HepG2 (cell line): ENCODE measurements around the gene ACSM3. TPM values are rescaled to one million over a fixed set of nuclear protein-coding genes. Genes with fewer than 3 reads are reported as not detected.

ENCODE experiments used
- ASH2L ChIP-seq: fragments of 300-600, 200-600 bp; sonication (generic); IDR thresholded peaks from 2 replicates; pipeline ENCODE4 v1.7.0; 2017; ENCODE audit warnings: low read depth, mild to moderate bottlenecking, moderate library complexity, mixed read lengths, low read length; ENCODE audit not compliant: insufficient read length
- BCL6 ChIP-seq: IDR thresholded peaks from 2 replicates; pipeline ENCODE4 v1.6.1; 2016; ENCODE audit warnings: missing genetic modification reagents, missing compliant biosample characterization
- DNMT3B ChIP-seq: conservative IDR thresholded peaks from 2 replicates; pipeline ENCODE4 v1.6.1; 2016; ENCODE audit warnings: missing biosample characterization, control low read depth
- ELF3 ChIP-seq: IDR thresholded peaks from 2 replicates; pipeline ENCODE4 v1.6.1; 2016; ENCODE audit warnings: missing genetic modification reagents, missing compliant biosample characterization
- GABPA ChIP-seq, 2 experiments: IDR thresholded peaks; 2 replicates each; pipeline ENCODE4 v1.6.1; 2011 to 2016; ENCODE audit warnings: low read depth in 2 of 2, low read length in 1 of 2, missing biosample characterization in 1 of 2, missing genetic modification characterization in 1 of 2
- KDM1A ChIP-seq: IDR thresholded peaks from 2 replicates; pipeline ENCODE4 v1.6.1; 2016; ENCODE audit warnings: missing compliant biosample characterization
- MED1 ChIP-seq: sonication (generic); formaldehyde crosslinking; IDR thresholded peaks from 2 replicates; pipeline ENCODE4 v1.4.0; 2020; ENCODE audit warnings: missing genetic modification reagents
- MIXL1 ChIP-seq: IDR thresholded peaks from 2 replicates; pipeline ENCODE4 v1.6.1; 2016
- POLR2AphosphoS5 ChIP-seq: IDR thresholded peaks from 2 replicates; pipeline ENCODE4 v1.6.1; 2012; ENCODE audit warnings: low read depth, low read length
- TEAD3 ChIP-seq: optimal IDR thresholded peaks from 2 replicates; pipeline ENCODE3; 2016; ENCODE audit warnings: borderline replicate concordance
- ZFP1 ChIP-seq: IDR thresholded peaks from 2 replicates; pipeline ENCODE4 v1.6.1; 2016
- ZKSCAN5 ChIP-seq: sonication (generic); formaldehyde crosslinking; IDR thresholded peaks from 2 replicates; pipeline ENCODE4 v1.5.1; 2020; ENCODE audit warnings: mild to moderate bottlenecking, missing genetic modification reagents
- ZNF337 ChIP-seq: sonication (generic); formaldehyde crosslinking; IDR thresholded peaks from 2 replicates; pipeline ENCODE4 v1.5.1; 2020; ENCODE audit warnings: missing genetic modification reagents, low read depth, mild to moderate bottlenecking, borderline replicate concordance
- polyA plus RNA-seq, 8 experiments: library from polyadenylated mRNA; depleted of rRNA in 3 of 8; stranded (reverse) in 7 of 8; unstranded in 1 of 8; fragments of >200 nt; fragmentation: Illumina TruSeq in 4 of 8; extraction: Trizol in 4 of 8; gene quantifications; 2 replicates each; pipeline versions ENCODE4 v1.2.1 to v1.2.3, GENCODE V29; 2011 to 2016; ENCODE audit warnings: low read depth in 4 of 8, missing spikeins in 1 of 8, mixed read lengths in 1 of 8; ENCODE audit not compliant: insufficient read depth in 1 of 8
- total RNA-seq, 5 experiments: library from RNA; depleted of rRNA; stranded (reverse); fragments of >200 nt; fragmentation: Illumina TruSeq; extraction: Trizol; gene quantifications; 2 replicates each; pipeline ENCODE4 v1.2.3, GENCODE V29; 2016; ENCODE audit warnings: low read depth in 1 of 5
- TF ChIP-seq, protein P1 (sequence below): sonication (generic); formaldehyde crosslinking; IDR thresholded peaks from 2 replicates; pipeline ENCODE4 v1.4.0; 2020; ENCODE audit warnings: missing genetic modification reagents, borderline replicate concordance
- TF ChIP-seq, protein P2 (sequence below): sonication (generic); formaldehyde crosslinking; IDR thresholded peaks from 2 replicates; pipeline ENCODE4 v1.4.0; 2020; ENCODE audit warnings: missing genetic modification reagents
- TF ChIP-seq, protein P3 (sequence below): IDR thresholded peaks from 2 replicates; pipeline ENCODE4 v1.6.1; 2012; ENCODE audit warnings: inconsistent platforms
- TF ChIP-seq, protein P4 (sequence below): sonication (generic); formaldehyde crosslinking; IDR thresholded peaks from 2 replicates; pipeline ENCODE4 v1.4.0; 2020; ENCODE audit warnings: missing genetic modification reagents, borderline replicate concordance

Gene ACSM3
- total and polyA plus RNA-seq, 2 of the 13 experiments (the other 11 are each of a cell fraction or from before 2014, with no cell fraction given), result 74.0 to 108 TPM

DNA sequence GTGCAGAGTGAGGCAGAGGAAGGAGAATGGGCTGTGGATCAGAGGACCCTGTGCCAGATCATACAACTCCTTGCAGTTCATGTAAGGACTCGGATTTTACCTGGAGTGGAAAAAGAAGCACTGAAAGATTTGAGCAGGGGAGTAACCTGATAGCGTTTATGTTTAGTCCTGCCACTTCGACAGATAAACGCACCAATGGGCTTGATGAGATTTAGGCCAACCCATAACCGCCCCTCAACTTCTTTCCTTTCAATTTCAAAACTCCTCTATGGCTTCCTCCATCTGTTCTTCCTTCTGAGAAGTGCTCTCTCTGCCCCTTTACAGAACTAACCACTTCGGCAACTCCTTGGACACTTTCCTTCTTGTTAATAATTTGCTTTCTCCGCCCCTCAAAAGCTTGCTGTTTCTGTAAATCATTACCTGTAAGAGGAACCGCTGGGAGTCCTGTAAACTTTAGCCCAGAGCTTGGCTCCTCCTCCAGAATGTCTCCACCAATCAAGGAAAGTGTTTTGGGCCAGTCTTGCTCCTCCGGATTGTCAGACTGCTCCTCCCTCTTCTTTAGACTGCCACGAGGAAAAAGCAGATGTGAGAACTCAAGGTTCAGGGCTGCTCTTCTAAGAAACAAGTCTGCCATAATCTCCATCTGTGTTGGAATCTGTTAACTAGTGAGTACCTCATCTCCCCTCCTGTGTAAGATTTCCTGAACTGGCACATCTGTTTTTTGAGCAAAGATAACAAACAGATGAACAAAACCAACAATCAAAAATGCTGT lies at the start of gene ACSM3 (continued):
- TF ChIP-seq DNMT3B, result 0 out of 2 replicates have a peak, but pooled peaks have one; percentile 24
- 0 out of 2 replicates have a peak, but pooled peaks have one; percentile 19 for TF ChIP-seq ZKSCAN5 (CRISPR knock-in tag)
- peak; percentile 81; the same call in 1 of the 2 replicates for TF ChIP-seq ZNF337 (CRISPR knock-in tag)
- 0 out of 2 replicates have a peak, but pooled peaks have one; percentile 13 for TF ChIP-seq MIXL1 (CRISPR knock-in tag)
- peak; percentile 31; the same call in 1 of the 2 replicates for TF ChIP-seq ZFP1
- TF ChIP-seq, protein P1, sequence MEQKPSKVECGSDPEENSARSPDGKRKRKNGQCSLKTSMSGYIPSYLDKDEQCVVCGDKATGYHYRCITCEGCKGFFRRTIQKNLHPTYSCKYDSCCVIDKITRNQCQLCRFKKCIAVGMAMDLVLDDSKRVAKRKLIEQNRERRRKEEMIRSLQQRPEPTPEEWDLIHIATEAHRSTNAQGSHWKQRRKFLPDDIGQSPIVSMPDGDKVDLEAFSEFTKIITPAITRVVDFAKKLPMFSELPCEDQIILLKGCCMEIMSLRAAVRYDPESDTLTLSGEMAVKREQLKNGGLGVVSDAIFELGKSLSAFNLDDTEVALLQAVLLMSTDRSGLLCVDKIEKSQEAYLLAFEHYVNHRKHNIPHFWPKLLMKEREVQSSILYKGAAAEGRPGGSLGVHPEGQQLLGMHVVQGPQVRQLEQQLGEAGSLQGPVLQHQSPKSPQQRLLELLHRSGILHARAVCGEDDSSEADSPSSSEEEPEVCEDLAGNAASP, result 0 out of 2 replicates have a peak, but pooled peaks have one; percentile 11
- TF ChIP-seq, protein P2, sequence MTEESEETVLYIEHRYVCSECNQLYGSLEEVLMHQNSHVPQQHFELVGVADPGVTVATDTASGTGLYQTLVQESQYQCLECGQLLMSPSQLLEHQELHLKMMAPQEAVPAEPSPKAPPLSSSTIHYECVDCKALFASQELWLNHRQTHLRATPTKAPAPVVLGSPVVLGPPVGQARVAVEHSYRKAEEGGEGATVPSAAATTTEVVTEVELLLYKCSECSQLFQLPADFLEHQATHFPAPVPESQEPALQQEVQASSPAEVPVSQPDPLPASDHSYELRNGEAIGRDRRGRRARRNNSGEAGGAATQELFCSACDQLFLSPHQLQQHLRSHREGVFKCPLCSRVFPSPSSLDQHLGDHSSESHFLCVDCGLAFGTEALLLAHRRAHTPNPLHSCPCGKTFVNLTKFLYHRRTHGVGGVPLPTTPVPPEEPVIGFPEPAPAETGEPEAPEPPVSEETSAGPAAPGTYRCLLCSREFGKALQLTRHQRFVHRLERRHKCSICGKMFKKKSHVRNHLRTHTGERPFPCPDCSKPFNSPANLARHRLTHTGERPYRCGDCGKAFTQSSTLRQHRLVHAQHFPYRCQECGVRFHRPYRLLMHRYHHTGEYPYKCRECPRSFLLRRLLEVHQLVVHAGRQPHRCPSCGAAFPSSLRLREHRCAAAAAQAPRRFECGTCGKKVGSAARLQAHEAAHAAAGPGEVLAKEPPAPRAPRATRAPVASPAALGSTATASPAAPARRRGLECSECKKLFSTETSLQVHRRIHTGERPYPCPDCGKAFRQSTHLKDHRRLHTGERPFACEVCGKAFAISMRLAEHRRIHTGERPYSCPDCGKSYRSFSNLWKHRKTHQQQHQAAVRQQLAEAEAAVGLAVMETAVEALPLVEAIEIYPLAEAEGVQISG (CRISPR knock-in tag), result peak; percentile 27; the same call in 1 of the 2 replicates
- TF ChIP-seq KDM1A (CRISPR knock-in tag), result no peak
- no peak for TF ChIP-seq GABPA (IDR thresholded peaks at IDR 0.05; ENCODE audit: low read depth, low read length)
- no peak for TF ChIP-seq GABPA (CRISPR knock-in tag; IDR thresholded peaks at IDR 0.05; ENCODE audit: low read depth)
- peak; percentile 60 for TF ChIP-seq ASH2L
- 0 out of 2 replicates have a peak, but pooled peaks have one; percentile 19 for TF ChIP-seq MED1 (CRISPR knock-in tag)
- peak; percentile 84 for TF ChIP-seq POLR2AphosphoS5
- no peak for TF ChIP-seq BCL6 (CRISPR knock-in tag)
- TF ChIP-seq, protein P3, sequence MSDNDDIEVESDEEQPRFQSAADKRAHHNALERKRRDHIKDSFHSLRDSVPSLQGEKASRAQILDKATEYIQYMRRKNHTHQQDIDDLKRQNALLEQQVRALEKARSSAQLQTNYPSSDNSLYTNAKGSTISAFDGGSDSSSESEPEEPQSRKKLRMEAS, result peak; percentile 78
- peak; percentile 21 for TF ChIP-seq TEAD3 (CRISPR knock-in tag)
- peak; percentile 41; the same call in 1 of the 2 replicates for TF ChIP-seq ELF3 (CRISPR knock-in tag)
- TF ChIP-seq, protein P4, sequence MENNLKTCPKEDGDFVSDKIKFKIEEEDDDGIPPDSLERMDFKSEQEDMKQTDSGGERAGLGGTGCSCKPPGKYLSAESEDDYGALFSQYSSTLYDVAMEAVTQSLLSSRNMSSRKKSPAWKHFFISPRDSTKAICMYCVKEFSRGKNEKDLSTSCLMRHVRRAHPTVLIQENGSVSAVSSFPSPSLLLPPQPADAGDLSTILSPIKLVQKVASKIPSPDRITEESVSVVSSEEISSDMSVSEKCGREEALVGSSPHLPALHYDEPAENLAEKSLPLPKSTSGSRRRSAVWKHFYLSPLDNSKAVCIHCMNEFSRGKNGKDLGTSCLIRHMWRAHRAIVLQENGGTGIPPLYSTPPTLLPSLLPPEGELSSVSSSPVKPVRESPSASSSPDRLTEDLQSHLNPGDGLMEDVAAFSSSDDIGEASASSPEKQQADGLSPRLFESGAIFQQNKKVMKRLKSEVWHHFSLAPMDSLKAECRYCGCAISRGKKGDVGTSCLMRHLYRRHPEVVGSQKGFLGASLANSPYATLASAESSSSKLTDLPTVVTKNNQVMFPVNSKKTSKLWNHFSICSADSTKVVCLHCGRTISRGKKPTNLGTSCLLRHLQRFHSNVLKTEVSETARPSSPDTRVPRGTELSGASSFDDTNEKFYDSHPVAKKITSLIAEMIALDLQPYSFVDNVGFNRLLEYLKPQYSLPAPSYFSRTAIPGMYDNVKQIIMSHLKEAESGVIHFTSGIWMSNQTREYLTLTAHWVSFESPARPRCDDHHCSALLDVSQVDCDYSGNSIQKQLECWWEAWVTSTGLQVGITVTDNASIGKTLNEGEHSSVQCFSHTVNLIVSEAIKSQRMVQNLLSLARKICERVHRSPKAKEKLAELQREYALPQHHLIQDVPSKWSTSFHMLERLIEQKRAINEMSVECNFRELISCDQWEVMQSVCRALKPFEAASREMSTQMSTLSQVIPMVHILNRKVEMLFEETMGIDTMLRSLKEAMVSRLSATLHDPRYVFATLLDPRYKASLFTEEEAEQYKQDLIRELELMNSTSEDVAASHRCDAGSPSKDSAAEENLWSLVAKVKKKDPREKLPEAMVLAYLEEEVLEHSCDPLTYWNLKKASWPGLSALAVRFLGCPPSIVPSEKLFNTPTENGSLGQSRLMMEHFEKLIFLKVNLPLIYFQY (CRISPR knock-in tag), result peak; percentile 49; the same call in 1 of the 2 replicates
